Right ventricle myocardium superior (tissue), 1 donor: ENCODE results near the gene VKORC1. TPM values are rescaled to one million over a fixed set of nuclear protein-coding genes. Genes with fewer than 3 reads are reported as not detected.

Experiments
- ATAC-seq: fragments of 200-7000 bp; cut with Tn5 transposase; one replicate; pipeline ENCODE4 v1.9.1; 2020; ENCODE audit warnings: mild to moderate bottlenecking; ENCODE audit not compliant: poor library complexity
- DNase-seq: peaks from one replicate; pipeline ENCODE4 v3.0.0-alpha.2; 2020
- intact Hi-C: fragments of 100-400 bp; cut with DNase I; formaldehyde crosslinking; loops from one replicate; pipeline ENCODE4 v1.11.2; 2022
- total RNA-seq: library from RNA; stranded (reverse); fragmentation: NEBNext Ultra II Directional; extraction: Animal tissue kit (Norgen Biotek cat#: 25700); gene quantifications from one replicate; pipeline ENCODE4 v1.2.1, GENCODE V29; 2021
- donor health status: DM: no; HTN: yes; CAD: no; lungs with severe emphysema.

VKORC1 gene
- total RNA-seq, 1 donor from 2014 or later: 40.0 TPM

GRCh38 chr16:31087971-31088370 lies 6.6 kb downstream of the VKORC1 start:
- DNase-seq (no peak), ATAC-seq (no peak)
- intact Hi-C loops: no loop called here

GRCh38 chr16:31087481-31087880 lies 7.1 kb downstream of the VKORC1 start:
- no peak for DNase-seq
- intact Hi-C loops: no loop called here
- no peak for ATAC-seq

GRCh38 chr16:31086629-31086906 lies 8.0 kb downstream of the VKORC1 start:
- DNase-seq (no peak), ATAC-seq (no peak)
- intact Hi-C loops: no loop called here

GRCh38 chr16:31085873-31086628 lies 8.5 kb downstream of the VKORC1 start:
- ATAC-seq (no peak), DNase-seq (no peak)
- intact Hi-C loops: no loop called here

- intact Hi-C loops: no loop called here
- no peak for ATAC-seq
- DNase-seq: no peak
Observed at GRCh38 chr16:31085411-31085810, 9.2 kb downstream of the VKORC1 start.

GRCh38 chr16:31084584-31085302 lies 9.9 kb downstream of the VKORC1 start:
- ATAC-seq (no peak), DNase-seq (no peak)

GRCh38 chr16:31083981-31084380 lies 10.6 kb downstream of the VKORC1 start:
- DNase-seq (no peak), ATAC-seq (no peak)
- intact Hi-C loops: no loop called here

More at GRCh38 chr16:31084584-31085302, 9.9 kb downstream of the VKORC1 start:
- intact Hi-C loops: no loop called here

GRCh38 chr16:31083556-31083955 lies 11.0 kb downstream of the VKORC1 start:
- DNase-seq (no peak), ATAC-seq (no peak)
- intact Hi-C loops: no loop called here

GRCh38 chr16:31083081-31083480 lies 11.5 kb downstream of the VKORC1 start:
- DNase-seq (no peak), ATAC-seq (no peak)
- intact Hi-C loops: no loop called here

GRCh38 chr16:31082368-31083045 lies 12.1 kb downstream of the VKORC1 start:
- ATAC-seq (no peak), DNase-seq (no peak)
- intact Hi-C loops: no loop called here

GRCh38 chr16:31081428-31082351 lies 12.9 kb downstream of the VKORC1 start:
- DNase-seq: no peak
- intact Hi-C loops: no loop called here
- ATAC-seq: no peak

- no peak for DNase-seq
Observed at GRCh38 chr16:31080756-31081419, 13.7 kb downstream of the VKORC1 start.

GRCh38 chr16:31080035-31080629 lies 14.5 kb downstream of the VKORC1 start:
- DNase-seq: no peak
- intact Hi-C loops: no loop called here
- ATAC-seq: no peak

More at GRCh38 chr16:31080756-31081419, 13.7 kb downstream of the VKORC1 start:
- no peak for ATAC-seq
- intact Hi-C loops: no loop called here

- ATAC-seq: no peak
- intact Hi-C loops: no loop called here
- no peak for DNase-seq
Observed at GRCh38 chr16:31079342-31079944, 15.2 kb downstream of the VKORC1 start.

- ATAC-seq: no peak
Observed at GRCh38 chr16:31078597-31079341, 15.8 kb downstream of the VKORC1 start.

GRCh38 chr16:31077592-31078396 lies 16.8 kb downstream of the VKORC1 start:
- intact Hi-C loops: no loop called here
- DNase-seq (no peak), ATAC-seq (no peak)

More at GRCh38 chr16:31078597-31079341, 15.8 kb downstream of the VKORC1 start:
- DNase-seq: no peak
- intact Hi-C loops: no loop called here
